CD4-positive, alpha-beta T cell (primary cell): ENCODE measurements around the gene PASK. TPM values are rescaled to one million over a fixed set of nuclear protein-coding genes. Genes with fewer than 3 reads are reported as not detected.

Experiments
- ATAC-seq: fragments of 200-7000 bp; cut with Tn5 transposase; one replicate; pipeline ENCODE4 v1.10.0; 2022; ENCODE audit warnings: mild to moderate bottlenecking; ENCODE audit not compliant: poor library complexity
- CTCF ChIA-PET: fragments of 350-600 bp; sonication (Branson Sonifier 250); formaldehyde crosslinking; loops from one replicate; lab custom pipeline; 2021; ENCODE audit warnings: antibody characterized with exemption, inconsistent platforms; lab: Charles Lee
- POLR2A ChIA-PET: fragments of 350-600 bp; sonication (Branson Sonifier 250); formaldehyde crosslinking; loops from one replicate; lab custom pipeline; 2021; ENCODE audit warnings: antibody characterized with exemption, inconsistent platforms; lab: Charles Lee
- DNase-seq, 14 experiments: peaks; one replicate each; pipeline ENCODE4 v3.0.0-alpha.2; 2013 to 2020; ENCODE audit warnings: mixed read lengths in 2 of 14
- H3K27ac ChIP-seq, 2 donors: one replicate each; pipeline versions ENCODE4 v1.5.1 to v1.7.0; 2013; ENCODE audit warnings: low read length in 2 of 2, low read depth in 1 of 2, mild to moderate bottlenecking in 1 of 2
- H3K27me3 ChIP-seq, 2 experiments: 1 replicate in 1 of 2; 2 replicates in 1 of 2; pipeline versions ENCODE4 v1.6.1 to v1.7.0; 2013; ENCODE audit warnings: low read length in 2 of 2, control low read depth in 1 of 2, mild to moderate bottlenecking in 1 of 2, moderate library complexity in 1 of 2; ENCODE audit not compliant: insufficient read depth in 2 of 2, control insufficient read depth in 1 of 2
- H3K36me3 ChIP-seq: one replicate; pipeline ENCODE4 v1.6.1; 2013; ENCODE audit warnings: low read length, control low read depth; ENCODE audit not compliant: insufficient read depth
- H3K4me1 ChIP-seq: one replicate; pipeline ENCODE4 v1.6.1; 2013; ENCODE audit warnings: low read length, control low read depth; ENCODE audit not compliant: insufficient read depth
- H3K4me3 ChIP-seq: one replicate; pipeline ENCODE4 v1.5.1; 2013; ENCODE audit warnings: mild to moderate bottlenecking, low read length, moderate library complexity
- H3K9me3 ChIP-seq, 2 experiments: 1 replicate in 1 of 2; 2 replicates in 1 of 2; pipeline versions ENCODE4 v1.6.1 to v1.7.0; 2013; ENCODE audit warnings: low read length in 2 of 2, mild to moderate bottlenecking in 2 of 2, control low read depth in 1 of 2, moderate library complexity in 1 of 2; ENCODE audit not compliant: control insufficient read depth in 1 of 2, insufficient read depth in 1 of 2
- H3K27ac Mint-ChIP-seq: one replicate; pipeline ENCODE4 v1.8.0; 2020; ENCODE audit warnings: mixed read lengths
- H3K27me3 Mint-ChIP-seq: one replicate; pipeline ENCODE4 v1.8.0; 2021; ENCODE audit warnings: mixed read lengths
- H3K36me3 Mint-ChIP-seq: one replicate; pipeline ENCODE4 v1.8.0; 2021; ENCODE audit warnings: low read depth, mixed read lengths
- H3K4me1 Mint-ChIP-seq: one replicate; pipeline ENCODE4 v1.8.0; 2021; ENCODE audit warnings: low read depth, mixed read lengths
- H3K4me3 Mint-ChIP-seq: one replicate; pipeline ENCODE4 v1.8.0; 2020; ENCODE audit warnings: mild to moderate bottlenecking, mixed read lengths
- H3K9me3 Mint-ChIP-seq: one replicate; pipeline ENCODE4 v1.8.0; 2020; ENCODE audit warnings: mixed read lengths
- CTCF ChIP-seq: fragments of 200-600 bp; IDR thresholded peaks from one replicate; pipeline ENCODE4 v1.8.0; 2022; ENCODE audit warnings: antibody characterized with exemption, mild to moderate bottlenecking
- intact Hi-C, 2 experiments: fragments of 100-400 bp; cut with DNase I in 1 of 2; cut with micrococcal nuclease in 1 of 2; formaldehyde crosslinking; loops; one replicate each; pipeline versions ENCODE4 v1.15.1 to v1.9.0; 2023 to 2025; cut with DNase I, micrococcal nuclease
- total RNA-seq, 174 experiments: library from RNA in 2 of 174; stranded (reverse) in 2 of 174; gene quantifications; one replicate each; pipeline ENCODE4 v1.2.3 and lab custom pipeline; 2021 to 2026

Gene PASK
- total RNA-seq, 2 experiments from 2014 or later, result 78.0 to 87.9 TPM

- Histone ChIP-seq H3K9me3 (no peaks in the 10 kb centered on the region), H3K27ac (no peak overlapping the region), H3K4me3 (no peak overlapping the region), H3K4me1 (peaks cover 29% of the 10 kb centered on the region), H3K27me3 (no peaks in the 10 kb centered on the region), H3K36me3 (peaks cover 30% of the 10 kb centered on the region)
- ChIA-PET CTCF (no interaction called here), POLR2A (no interaction called here)
- no peak for TF ChIP-seq CTCF
- Mint-ChIP-seq H3K27ac (no peak overlapping the region), H3K4me1 (peaks cover 42% of the 10 kb centered on the region), H3K36me3 (peaks cover 58% of the 10 kb centered on the region), H3K27me3 (no peaks in the 10 kb centered on the region), H3K9me3 (no peaks in the 10 kb centered on the region), H3K4me3 (peak overlapping the region; percentile 16)
- no peak for ATAC-seq
- intact Hi-C loops, result loop anchor here (5.0 to 10.0 kb wide), 7 partner anchors 139 to 581 kb away; partner anchors contain the start of genes D2HGDH (in 1 of the 2) and STK25 (in 1 of the 2)
- DNase-seq, result no peak
Measured at GRCh38 chr2:241153616-241154015, 4.3 kb upstream of the PASK start.

GRCh38 chr2:241151934-241152660 is 2.8 kb upstream of the PASK start:
- Histone ChIP-seq H3K36me3 (peaks cover 15% of the 10 kb centered on the region), H3K4me1 (peaks cover 41% of the 10 kb centered on the region), H3K27ac (no peak overlapping the region), H3K9me3 (no peaks in the 10 kb centered on the region), H3K4me3 (no peak overlapping the region), H3K27me3 (no peaks in the 10 kb centered on the region)
- POLR2A ChIA-PET, result interaction anchor here (3.6 to 4.9 kb wide), 3 partner anchors 49 to 164 kb away, joined by 23 to 73 read pairs (median 55); partner anchors contain the start of genes HDLBP, MTERF4 and SEPTIN2
- ATAC-seq, result no peak
- Mint-ChIP-seq H3K4me1 (peaks cover 50% of the 10 kb centered on the region), H3K9me3 (no peaks in the 10 kb centered on the region), H3K27me3 (no peaks in the 10 kb centered on the region), H3K4me3 (peak overlapping the region; percentile 97), H3K36me3 (peaks cover 46% of the 10 kb centered on the region), H3K27ac (peak overlapping the region; percentile 89)
- CTCF ChIA-PET, result interaction anchor here (6.9 kb wide), 1 partner anchor 74 kb away, joined by 66 read pairs; no protein-coding TSS in a partner anchor
- intact Hi-C loops, result loop anchor here (2.0 to 10.0 kb wide), 10 partner anchors 137 to 583 kb away; partner anchors contain the start of genes D2HGDH (in 1 of the 2), FARP2 (in 1 of the 2) and STK25 (in 1 of the 2)
- no peak for TF ChIP-seq CTCF
- DNase-seq, result no peak

GRCh38 chr2:241150660-241151530 is 1.6 kb upstream of the PASK start:
- POLR2A ChIA-PET, result interaction anchor here (0.6 to 4.9 kb wide), 15 partner anchors 24 to 565 kb away, joined by 3 to 73 read pairs (median 5); partner anchors contain the start of genes ATG4B, CAPN10, HDLBP and MTERF4
- peaks cover 39% of the 10 kb centered on the region for H3K36me3 Mint-ChIP-seq

More at GRCh38 chr2:241150660-241151530, 1.6 kb upstream of the PASK start:
- no peaks in the 10 kb centered on the region for H3K9me3 ChIP-seq
- H3K27me3 Mint-ChIP-seq, result no peaks in the 10 kb centered on the region
- no peaks in the 10 kb centered on the region for H3K27me3 ChIP-seq
- ATAC-seq, result no peak
- H3K27ac ChIP-seq, result peak overlapping the region in 1 of 2 donors; percentile 41
- H3K9me3 Mint-ChIP-seq, result no peaks in the 10 kb centered on the region
- H3K4me1 Mint-ChIP-seq, result peaks cover 43% of the 10 kb centered on the region
- H3K4me3 Mint-ChIP-seq, result peak overlapping the region; percentile 97
- intact Hi-C loops, result loop anchor here (1.0 to 10.0 kb wide), 12 partner anchors 49 to 584 kb away; partner anchors contain the start of genes D2HGDH (in 1 of the 2), FARP2 (in 1 of the 2), MTERF4 (in 1 of the 2) and STK25 (in 1 of the 2)
- CTCF ChIA-PET, result interaction anchor here (0.9 to 6.9 kb wide), 9 partner anchors 30 to 236 kb away, joined by 3 to 66 read pairs (median 5); no protein-coding TSS in a partner anchor
- DNase-seq, result peak in 1 of 14 experiments; percentile 8
- peaks cover 36% of the 10 kb centered on the region for H3K4me1 ChIP-seq
- peak overlapping the region; percentile 93 for H3K4me3 ChIP-seq
- peak overlapping the region; percentile 89 for H3K27ac Mint-ChIP-seq
- TF ChIP-seq CTCF, result no peak
- peaks cover 15% of the 10 kb centered on the region for H3K36me3 ChIP-seq
